Measurements from ENCODE around the gene CD63.
A peak's percentile ranks its signal among the peaks of the same experiment; 100 is the strongest.

Gene CD63

DNA sequence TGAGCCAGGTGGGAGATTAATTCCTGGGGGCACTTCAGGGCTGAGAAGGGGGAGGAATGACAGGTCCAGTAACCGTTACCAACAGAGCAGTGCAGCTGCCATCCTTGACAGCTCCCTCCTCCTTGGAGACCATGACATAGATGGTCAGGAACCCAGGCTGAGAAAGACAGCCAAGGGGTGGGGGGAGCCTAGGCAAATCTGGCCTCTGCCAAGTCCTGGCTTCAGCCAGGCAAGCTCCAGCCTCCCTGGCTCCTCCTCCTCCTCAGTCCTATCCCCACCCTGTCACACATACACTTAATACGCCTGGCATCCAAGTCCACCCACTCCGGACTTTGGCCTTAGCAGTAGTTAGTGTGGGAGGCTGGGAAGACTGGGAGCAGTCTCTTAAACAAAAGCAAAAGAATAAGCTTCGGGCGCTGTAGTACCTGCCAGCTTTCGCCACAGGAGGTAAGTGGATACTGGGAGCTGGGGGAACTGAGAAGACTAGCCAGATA is 8.7 kb downstream of the CD63 start, which contains the start of gene RDH5:
Gene RDH5 (plus strand): TSS at position 323 of the 494 bp plus-strand sequence. CDS start 792 bp downstream, outside the sequence.
- no peak for DNase-seq

DNA sequence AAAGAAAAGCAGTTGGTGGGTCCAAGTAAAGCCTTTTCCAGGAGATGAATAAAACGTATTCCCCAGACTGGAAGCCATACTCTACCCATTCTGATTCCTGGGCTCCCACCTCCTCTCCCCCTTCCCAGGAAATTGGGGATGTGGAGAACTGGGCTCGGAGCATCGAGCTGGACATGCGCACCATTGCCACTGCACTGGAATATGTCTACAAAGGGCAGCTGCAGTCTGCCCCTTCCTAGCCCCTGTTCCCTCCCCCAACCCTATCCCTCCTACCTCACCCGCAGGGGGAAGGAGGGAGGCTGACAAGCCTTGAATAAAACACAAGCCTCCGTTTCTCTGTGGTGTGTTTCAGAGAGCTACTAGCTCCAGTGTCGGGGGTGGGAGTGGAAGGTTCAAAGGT is 9.4 kb downstream of the CD63 start:
- DNase-seq: no peak

DNA sequence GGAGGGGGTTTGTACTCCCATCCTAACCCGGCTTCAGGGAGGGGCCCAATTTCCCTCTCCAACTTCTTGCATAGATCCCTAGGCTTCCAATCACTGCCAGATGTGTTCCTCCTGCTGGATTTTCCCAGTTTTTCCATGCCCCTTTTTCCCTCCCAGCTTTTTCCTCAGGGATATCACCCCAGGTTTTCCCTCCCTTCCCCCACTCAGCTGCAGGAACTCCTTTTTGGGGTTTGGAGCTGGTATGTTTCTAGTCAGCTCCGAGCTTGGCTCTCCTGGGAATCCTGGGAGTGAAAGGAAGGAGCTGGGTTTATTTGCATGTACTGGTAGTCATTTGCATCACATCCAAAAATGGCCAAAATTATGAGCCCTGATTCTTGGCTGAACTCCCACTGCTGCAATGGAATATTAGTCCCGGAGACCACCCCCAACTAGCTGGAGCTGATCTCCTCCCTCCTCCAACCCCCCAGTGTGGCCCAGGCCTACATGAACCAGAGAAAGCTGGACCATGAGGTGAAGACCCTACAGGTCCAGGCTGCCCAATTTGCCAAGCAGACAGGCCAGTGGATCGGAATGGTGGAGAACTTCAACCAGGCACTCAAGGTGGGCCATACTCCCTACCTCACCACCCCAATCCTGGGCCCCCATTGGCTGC is 10.1 kb downstream of the CD63 start:
- no peak for DNase-seq

DNA sequence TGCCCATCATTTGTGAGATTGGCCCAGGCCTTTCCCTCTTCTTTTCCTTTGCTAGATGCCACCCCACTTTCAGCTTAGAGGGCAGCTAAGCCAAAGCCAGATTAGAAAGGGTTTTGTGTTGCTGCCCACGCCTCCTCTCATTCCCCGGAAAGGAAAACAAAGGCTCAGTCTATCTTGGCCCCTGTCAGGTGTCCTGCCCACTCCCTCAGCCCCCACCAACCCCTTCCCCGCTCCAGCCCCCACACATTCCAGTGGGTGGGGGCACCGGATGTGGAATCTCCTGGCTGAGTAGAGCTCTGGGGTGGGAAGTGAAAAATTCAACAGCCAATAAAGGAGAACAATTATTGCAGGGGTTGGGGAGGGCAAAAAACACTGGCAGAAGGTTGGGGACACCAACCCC is 10.8 kb downstream of the CD63 start:
- no peak for DNase-seq

DNA sequence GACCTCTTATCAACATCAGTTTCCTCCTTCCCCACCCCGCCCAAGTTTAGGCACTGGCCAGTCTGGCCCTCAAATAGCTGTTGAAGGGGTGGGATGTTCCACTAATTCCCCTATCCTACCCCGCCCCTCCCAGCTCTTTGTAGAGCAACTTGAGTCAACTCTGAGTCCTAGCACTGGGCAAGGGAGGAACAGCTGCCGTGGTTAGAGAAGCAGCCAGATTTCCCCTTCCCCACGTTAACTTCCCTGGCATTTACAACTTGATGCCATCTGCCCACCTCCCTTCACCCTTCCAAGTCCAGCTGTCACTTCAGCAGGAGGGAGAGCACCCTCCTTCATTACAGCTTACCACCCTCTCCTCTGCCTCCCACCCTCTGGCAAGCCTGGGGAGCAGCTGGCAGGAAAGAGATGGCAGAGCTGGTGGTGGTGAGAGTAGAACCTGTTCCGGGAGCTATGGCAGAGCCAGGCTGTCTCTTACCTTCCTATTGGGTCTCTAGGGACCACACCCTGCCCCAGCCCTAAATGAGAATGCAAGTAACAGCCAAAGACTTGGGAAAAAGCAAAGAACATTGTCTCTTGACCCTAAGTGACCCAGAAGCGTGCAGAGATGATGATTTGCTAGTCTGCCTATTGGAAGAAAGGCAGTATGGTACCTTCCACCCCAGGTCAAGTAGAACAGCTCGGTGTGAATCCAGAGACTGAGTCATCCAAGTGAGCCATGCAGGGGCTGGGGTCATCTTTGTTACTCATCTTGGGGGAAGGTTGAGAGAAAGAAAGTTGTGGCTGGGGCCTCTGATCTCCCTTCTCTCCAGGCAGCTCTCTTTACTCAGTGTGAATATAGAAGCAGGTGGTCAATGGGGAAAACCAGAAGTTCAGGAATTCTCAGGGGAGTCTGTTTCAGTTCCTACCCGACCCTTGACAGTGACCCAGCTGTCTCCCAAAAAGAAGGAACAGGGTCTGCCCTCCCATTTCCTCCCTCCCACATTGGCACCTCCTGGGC is 11.5 kb downstream of the CD63 start:
- no peak for DNase-seq

DNA sequence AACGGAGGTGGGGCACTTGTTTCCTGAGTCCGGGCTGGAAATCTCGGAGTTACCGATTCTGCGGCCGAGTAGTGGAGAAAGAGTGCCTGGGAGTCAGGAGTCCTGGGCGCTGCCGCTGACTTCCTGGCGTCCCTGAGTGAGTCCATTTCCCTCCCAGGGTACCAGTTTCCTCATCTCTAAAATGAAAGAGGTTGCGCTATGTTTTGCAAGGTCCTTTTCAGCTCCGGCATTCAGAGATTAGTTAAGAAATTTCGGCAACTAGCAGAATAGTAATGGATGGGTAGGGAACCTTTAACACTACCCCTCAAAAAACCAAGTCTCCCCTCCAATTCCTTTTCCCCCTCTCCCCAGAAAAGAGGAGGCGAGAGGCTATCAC is 12.2 kb downstream of the CD63 start:
- no peak for DNase-seq

DNA sequence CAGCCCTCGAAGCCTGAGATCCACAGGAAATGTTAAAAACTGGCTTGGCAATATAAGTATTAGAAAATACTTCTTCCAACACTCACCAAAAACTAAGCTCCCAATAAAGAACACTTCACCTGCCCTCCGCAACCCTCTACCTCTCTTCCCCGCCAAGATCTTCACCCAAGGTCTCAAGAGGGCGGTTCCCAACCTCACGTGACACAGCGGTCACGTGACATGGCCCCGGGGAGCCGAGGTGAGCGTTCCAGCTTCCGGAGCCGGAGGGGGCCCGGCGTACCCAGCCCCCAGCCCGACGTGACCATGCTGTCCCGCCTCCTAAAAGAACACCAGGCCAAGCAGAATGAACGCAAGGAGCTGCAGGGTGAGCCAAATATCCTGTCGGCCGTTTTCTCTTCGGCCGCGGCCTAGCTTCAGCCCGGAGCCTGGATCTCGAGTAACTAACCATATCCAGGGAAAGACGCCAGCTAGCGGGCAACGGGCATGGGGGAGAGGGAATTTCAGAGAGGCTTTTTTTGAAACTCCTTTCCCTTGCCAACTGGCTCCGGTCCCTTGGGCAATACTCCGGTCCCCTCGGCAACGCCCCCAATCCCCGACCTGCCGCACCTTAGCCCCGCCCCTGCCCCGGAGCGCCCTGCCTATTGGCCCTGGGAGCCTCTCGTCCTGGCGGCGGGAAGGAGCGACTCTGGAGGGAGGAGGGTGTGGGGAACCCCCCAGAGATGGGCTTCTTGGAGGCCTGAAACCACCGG is 12.8 kb downstream of the CD63 start, which contains the start of gene BLOC1S1:
Gene BLOC1S1 (plus strand): TSS at position 214 of the 749 bp plus-strand sequence. CDS start 6 bp downstream, at position 220.
- DNase-seq: peak; percentile 91

DNA sequence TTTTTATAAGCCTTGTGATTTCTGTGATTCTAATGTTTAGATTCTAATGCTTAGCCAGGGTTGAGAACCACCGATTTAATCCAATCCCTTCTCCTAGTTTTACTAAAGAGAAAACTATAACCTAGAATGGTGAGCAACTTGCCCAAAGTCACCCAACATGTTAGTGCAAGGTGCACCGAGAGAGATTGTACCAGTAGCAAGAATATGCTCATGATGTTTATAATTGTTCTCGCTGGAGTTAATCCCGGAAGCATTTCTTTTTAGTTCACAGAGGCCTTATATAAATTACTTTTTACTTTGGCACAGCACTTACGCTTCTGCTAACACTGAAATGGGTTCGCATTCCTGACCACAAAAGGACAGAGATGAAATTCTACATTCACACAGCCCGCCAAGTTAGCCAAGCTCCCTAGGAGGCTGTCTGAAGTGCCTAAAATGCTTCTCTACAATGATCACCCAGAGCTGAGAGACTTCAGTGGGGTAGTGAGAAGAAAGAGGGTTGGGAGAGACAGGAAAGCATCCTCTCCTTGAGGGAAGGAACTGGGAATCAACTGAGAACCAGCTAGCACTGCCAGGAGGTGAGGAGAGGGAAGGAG is 13.5 kb downstream of the CD63 start:
- no peak for DNase-seq

DNA sequence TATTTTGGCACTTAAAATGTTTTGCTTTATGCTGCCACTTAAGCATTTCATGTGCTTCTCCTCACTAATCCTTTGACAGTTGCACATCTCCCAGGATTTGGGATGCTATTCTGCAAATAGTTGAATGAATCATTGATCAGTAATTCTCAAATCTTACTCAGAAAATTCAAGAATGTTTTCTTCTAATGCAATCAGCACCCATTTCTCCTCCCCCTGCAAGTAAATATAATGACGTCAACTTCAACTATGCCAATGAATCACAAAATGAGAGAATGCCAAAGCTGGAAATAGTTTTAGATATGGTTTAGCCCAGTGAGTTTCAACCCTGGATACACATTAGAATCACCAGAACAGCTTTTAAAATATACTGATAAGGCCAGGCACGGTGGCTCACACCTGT is 15.1 kb downstream of the CD63 start:
- DNase-seq: no peak

DNA sequence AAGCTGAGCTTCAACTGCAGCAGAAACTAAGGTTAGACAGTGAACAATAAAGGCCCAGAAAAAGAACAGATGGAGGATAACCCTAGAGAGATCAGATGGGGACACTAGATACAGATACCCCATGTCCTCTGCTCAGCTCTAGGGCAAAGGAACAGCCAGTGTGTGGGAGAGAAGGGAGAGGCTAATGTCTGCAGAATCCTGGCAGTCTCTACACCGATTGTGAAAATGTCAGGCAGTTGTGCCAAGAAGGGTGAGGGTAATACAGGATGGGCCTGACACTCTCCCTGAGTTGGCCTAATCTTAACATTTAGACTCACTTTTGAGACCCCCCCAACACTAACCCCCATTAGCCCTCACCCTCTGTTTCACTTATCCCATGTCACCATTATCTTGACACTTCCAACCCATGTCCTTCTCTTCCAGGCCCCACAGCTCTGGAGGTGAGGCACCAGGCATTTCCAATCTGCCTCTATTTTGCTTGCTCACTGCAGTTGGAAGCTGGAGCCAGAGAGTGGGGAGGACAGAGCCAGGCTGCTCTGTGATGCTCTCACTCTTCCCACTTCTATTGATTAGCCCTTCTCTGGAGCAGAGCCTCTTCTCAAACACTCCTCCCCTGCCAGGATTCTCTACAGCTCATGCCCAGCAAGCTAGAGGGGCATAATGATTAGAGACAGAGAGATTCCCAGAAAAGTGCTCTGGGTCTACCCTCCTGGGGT is 16.0 kb downstream of the CD63 start:
- DNase-seq: no peak

DNA sequence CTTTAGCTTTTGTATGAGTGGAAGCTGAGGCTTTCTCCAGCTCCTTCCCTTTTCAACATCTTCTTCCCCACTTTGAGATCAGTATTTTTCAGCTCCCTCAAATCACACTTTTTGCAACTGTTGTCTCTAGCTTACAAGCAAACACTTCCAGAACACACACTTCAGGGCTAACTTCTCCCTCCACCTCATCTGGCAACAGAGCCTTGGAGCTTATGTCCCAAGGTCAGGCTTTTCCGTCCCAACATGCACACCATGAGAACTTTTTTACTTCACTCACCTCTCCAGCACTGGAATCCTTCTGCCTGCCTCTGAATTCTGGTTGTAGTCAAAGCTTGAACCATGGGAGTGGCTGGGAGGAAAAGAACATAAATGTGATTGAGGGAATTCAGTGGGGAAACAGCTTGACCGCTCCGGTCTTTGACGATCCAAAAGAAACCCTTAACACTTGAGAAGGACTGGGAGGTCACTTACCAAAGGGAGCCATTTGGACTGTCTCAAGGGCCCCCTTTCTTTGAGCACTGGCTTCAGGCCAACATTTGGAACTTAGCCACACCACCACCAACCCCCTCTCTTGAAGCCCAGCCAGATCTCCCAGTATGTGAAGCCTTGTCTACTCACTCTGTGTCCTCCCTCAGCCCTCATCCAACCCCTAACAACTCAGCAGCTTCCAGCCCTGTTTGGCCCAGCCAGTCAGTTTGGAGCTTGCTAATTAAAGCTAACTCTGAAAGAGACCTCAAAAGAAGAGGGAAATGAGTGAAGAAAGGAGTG is 16.8 kb downstream of the CD63 start:
- no peak for DNase-seq

DNA sequence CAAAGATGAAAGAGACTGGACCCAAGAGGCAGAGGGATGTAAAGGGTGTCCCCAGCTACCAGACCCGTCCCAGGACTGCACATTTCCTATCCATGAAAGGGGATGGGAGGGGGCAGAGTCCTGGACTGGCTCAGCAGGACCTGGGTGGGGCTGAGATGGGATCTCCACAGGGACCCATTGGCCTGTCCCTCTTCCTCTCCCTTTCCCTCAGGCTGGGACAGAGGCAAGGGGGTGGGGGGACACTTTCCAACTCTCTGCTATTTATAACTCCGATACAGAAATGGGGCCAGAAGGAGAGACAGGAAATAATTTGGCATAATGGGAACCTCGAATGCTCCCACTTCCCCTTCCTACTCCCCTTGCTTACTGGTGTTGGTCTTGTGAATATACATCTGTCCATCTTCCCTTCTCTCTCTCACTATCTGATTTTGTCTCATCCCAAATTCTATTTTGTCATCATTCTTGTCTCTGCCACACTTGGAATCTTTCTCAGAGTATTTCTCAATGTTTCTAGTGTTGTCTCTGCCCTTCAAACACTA is 20.0 kb downstream of the CD63 start:
- DNase-seq: no peak

DNA sequence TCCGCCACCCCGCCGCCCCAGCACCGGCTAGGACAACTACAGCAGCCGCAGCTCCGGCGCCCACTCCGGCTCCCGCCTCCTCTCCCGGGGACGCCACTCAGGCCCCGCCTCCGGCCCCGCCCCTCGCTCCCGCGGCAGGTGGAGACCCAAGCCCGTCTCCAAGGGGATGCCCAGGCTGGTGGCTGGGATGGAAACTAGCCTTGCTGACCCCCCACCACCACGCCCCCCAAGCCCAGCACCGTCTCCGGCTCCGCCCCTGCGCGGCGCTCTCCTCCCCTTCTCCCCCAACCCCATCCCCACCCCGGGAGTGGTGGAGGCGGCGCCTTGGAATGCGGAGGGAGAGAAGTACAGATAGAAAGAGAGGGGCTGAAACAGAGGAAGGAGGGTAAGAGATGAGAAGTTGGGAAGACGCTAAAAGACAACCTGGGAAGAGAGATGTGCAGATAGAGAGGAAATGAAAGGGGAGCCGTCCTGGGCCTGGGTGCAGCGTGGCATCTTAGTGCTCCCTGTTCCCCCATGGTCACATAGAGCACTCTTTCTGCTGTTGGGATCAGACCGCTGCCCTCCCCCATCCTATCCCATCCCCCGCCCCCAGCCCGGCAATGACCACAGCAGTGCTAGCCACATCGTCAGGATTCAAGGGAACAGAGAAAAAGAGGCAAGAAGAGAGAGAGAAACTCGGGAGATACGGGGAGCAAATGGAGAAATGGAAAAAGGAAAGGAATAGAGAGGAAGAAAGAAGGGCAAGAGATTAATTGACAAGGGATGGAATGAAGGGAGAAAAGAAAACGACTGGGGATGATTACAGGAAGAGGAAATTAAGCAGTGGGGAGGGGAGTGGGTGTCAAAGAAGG is 20.7 kb downstream of the CD63 start, which contains the start of gene ITGA7:
Gene ITGA7 (minus strand): TSS at position 64 of the 854 bp plus-strand sequence. CDS start 222 bp downstream, outside the sequence.
- peak; percentile 45 for DNase-seq

DNA sequence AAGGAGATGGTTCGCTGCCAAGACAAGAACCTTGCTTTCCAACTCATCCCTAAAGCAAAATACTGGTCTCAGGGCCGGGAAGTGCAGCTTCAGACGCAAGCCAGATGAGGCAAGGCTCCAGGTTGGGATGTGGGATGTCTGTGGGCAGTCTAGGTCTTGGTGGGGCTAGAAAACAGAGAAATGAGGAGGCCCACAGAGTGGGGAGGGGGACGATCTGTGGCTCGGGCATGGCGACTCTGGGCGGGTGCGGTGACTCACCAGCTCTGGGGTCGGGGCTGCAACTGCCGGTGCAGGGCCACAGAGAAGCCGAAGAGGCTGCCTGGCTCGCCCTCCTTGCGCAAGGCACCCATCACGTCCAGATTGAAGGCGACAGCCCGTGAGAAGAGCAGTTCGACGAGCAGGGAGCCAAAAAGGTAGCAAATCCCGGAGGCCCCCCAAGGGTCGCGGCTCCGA is 21.6 kb downstream of the CD63 start:
- no peak for DNase-seq

DNA sequence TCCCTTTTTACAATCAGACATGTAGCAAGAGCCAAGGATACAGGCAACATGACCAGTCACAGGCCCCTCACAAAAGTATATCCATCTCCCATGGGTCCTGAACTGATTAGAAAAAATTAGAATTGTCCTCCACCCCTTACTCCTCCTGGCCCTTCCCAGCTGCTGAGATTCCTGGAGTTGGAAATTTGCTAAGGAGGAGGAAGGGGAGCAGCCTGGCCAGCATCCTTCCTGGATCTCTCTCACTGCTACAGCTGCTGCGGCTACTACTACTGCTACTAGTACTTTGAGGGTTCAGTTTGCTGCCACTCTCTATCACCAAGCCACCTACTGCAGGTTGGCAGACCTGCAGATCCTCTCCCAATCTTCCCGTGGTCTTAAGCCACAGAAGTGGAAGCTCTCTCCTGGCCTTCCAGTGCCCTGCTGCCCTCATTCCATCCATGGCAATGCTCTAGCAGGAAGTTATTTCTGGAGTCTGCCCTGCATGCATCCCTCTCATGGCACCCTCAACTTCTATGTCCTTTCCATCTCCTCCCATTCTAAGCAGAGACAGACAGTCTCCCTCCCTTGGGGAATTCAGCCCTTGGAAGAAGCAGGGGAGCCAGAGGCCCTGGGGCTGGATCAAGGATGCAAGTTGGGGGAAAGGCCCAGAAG is 22.1 kb downstream of the CD63 start:
- DNase-seq: no peak

DNA sequence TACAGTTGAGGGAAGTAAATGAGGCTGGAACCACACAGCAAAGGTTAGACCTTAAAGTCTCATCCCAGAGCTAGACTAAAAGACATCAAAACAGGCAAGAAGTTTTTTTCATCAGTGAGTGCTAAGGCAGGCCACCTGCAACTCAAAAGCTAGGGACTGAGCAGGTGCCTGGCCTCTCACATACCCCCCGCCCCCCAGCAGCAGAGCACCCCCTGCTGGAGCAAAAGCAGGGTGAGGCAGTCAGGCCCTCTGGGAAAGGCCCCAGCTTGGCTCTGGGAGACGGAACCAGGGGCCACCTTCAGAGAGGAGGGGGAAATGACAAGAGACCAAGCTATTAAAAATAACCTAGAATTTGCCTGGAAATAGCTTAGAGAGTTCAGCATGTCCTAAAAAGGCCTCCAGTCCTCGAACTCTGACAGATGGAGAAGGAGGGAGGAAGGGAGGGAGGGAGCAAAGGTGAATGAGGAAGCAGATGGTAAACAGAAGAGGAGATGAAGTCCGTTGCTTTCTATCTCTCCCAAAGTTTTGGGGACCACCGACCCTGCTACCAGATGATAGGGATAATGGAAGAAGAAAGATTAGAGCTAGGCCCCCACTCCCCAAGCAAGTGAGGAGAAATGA is 22.9 kb downstream of the CD63 start:
- no peak for DNase-seq

DNA sequence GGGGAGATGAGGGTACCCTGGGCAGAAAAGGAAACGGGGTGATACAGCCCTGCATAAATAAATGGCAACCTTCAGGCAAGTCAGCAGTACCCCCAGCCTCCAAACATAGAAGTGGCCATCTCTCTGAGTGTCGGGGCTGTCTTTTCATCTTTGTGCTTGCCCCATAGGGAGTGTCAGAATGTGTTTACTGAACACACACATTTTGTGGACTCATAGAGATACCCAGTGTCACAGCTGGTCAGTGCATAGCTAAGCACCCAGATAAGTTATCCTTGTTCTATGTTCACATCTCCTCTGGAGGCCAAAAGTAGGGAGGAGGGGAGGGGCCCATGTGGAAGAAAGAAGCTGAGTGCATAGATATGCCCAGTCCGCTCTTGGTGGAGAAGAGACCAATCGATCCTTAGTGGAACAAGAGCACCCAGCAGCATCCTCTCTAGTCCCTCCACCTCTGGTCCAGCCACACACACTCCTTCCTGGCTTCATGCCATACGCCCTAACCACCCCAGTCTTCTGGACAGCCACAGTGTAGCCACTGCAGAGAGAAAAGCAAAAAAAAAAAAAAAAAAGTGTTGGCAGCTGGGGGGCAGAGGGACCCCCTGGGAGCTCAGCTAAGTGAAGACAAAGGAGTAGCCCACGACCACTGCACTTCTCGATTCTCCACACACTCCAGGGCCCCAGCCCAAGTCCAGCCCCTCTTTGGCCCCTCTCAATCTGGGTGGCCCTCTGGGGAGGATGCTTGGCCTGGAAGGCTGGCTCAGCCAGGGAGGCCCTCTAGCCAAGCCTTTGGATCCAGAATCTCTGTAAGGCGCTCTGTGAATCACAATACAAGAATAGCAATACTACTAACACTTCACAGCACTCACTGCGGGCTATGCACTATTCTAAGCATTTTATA is 23.7 kb downstream of the CD63 start:
- DNase-seq: no peak

Data from activated gamma-delta T cell treated with Interleukin-2 at 50 U/mL for 16 hours (primary cell).